CD4-positive, alpha-beta T cell (primary cell): ENCODE measurements around the gene NR5A1. TPM values are rescaled to one million over a fixed set of nuclear protein-coding genes. Genes with fewer than 3 reads are reported as not detected.

ENCODE experiments used
- ATAC-seq: fragments of 200-7000 bp; cut with Tn5 transposase; one replicate; pipeline ENCODE4 v1.10.0; 2022; ENCODE audit warnings: mild to moderate bottlenecking; ENCODE audit not compliant: poor library complexity
- CTCF ChIA-PET: fragments of 350-600 bp; sonication (Branson Sonifier 250); formaldehyde crosslinking; loops from one replicate; lab custom pipeline; 2021; ENCODE audit warnings: antibody characterized with exemption, inconsistent platforms; lab: Charles Lee
- POLR2A ChIA-PET: fragments of 350-600 bp; sonication (Branson Sonifier 250); formaldehyde crosslinking; loops from one replicate; lab custom pipeline; 2021; ENCODE audit warnings: antibody characterized with exemption, inconsistent platforms; lab: Charles Lee
- DNase-seq, 14 experiments: peaks; one replicate each; pipeline ENCODE4 v3.0.0-alpha.2; 2013 to 2020; ENCODE audit warnings: mixed read lengths in 2 of 14
- H3K27ac ChIP-seq, 2 donors: one replicate each; pipeline versions ENCODE4 v1.5.1 to v1.7.0; 2013; ENCODE audit warnings: low read length in 2 of 2, low read depth in 1 of 2, mild to moderate bottlenecking in 1 of 2
- H3K27me3 ChIP-seq, 2 experiments: 1 replicate in 1 of 2; 2 replicates in 1 of 2; pipeline versions ENCODE4 v1.6.1 to v1.7.0; 2013; ENCODE audit warnings: low read length in 2 of 2, control low read depth in 1 of 2, mild to moderate bottlenecking in 1 of 2, moderate library complexity in 1 of 2; ENCODE audit not compliant: insufficient read depth in 2 of 2, control insufficient read depth in 1 of 2
- H3K36me3 ChIP-seq: one replicate; pipeline ENCODE4 v1.6.1; 2013; ENCODE audit warnings: low read length, control low read depth; ENCODE audit not compliant: insufficient read depth
- H3K4me1 ChIP-seq: one replicate; pipeline ENCODE4 v1.6.1; 2013; ENCODE audit warnings: low read length, control low read depth; ENCODE audit not compliant: insufficient read depth
- H3K4me3 ChIP-seq: one replicate; pipeline ENCODE4 v1.5.1; 2013; ENCODE audit warnings: mild to moderate bottlenecking, low read length, moderate library complexity
- H3K9me3 ChIP-seq, 2 experiments: 1 replicate in 1 of 2; 2 replicates in 1 of 2; pipeline versions ENCODE4 v1.6.1 to v1.7.0; 2013; ENCODE audit warnings: low read length in 2 of 2, mild to moderate bottlenecking in 2 of 2, control low read depth in 1 of 2, moderate library complexity in 1 of 2; ENCODE audit not compliant: control insufficient read depth in 1 of 2, insufficient read depth in 1 of 2
- H3K27ac Mint-ChIP-seq: one replicate; pipeline ENCODE4 v1.8.0; 2020; ENCODE audit warnings: mixed read lengths
- H3K27me3 Mint-ChIP-seq: one replicate; pipeline ENCODE4 v1.8.0; 2021; ENCODE audit warnings: mixed read lengths
- H3K36me3 Mint-ChIP-seq: one replicate; pipeline ENCODE4 v1.8.0; 2021; ENCODE audit warnings: low read depth, mixed read lengths
- H3K4me1 Mint-ChIP-seq: one replicate; pipeline ENCODE4 v1.8.0; 2021; ENCODE audit warnings: low read depth, mixed read lengths
- H3K4me3 Mint-ChIP-seq: one replicate; pipeline ENCODE4 v1.8.0; 2020; ENCODE audit warnings: mild to moderate bottlenecking, mixed read lengths
- H3K9me3 Mint-ChIP-seq: one replicate; pipeline ENCODE4 v1.8.0; 2020; ENCODE audit warnings: mixed read lengths
- CTCF ChIP-seq: fragments of 200-600 bp; IDR thresholded peaks from one replicate; pipeline ENCODE4 v1.8.0; 2022; ENCODE audit warnings: antibody characterized with exemption, mild to moderate bottlenecking
- intact Hi-C, 2 experiments: fragments of 100-400 bp; cut with DNase I in 1 of 2; cut with micrococcal nuclease in 1 of 2; formaldehyde crosslinking; loops; one replicate each; pipeline versions ENCODE4 v1.15.1 to v1.9.0; 2023 to 2025; cut with DNase I, micrococcal nuclease
- total RNA-seq, 174 experiments: library from RNA in 2 of 174; stranded (reverse) in 2 of 174; gene quantifications; one replicate each; pipeline ENCODE4 v1.2.3 and lab custom pipeline; 2021 to 2026

Gene NR5A1
- total RNA-seq, 2 experiments from 2014 or later, result not detected

GRCh38 chr9:124458441-124458840, 48.8 kb downstream of the NR5A1 start:
- ATAC-seq (no peak), DNase-seq (peak in 1 of 14 experiments; percentile 7)
- H3K27me3 Mint-ChIP-seq, result peaks cover 8% of the 10 kb centered on the region
- Histone ChIP-seq H3K4me3 (no peak overlapping the region), H3K36me3 (no peaks in the 10 kb centered on the region), H3K27me3 (no peaks in the 10 kb centered on the region), H3K9me3 (peaks cover 0 to 4% of the 10 kb centered on the region in 2 experiments), H3K4me1 (no peaks in the 10 kb centered on the region), H3K27ac (no peak overlapping the region)
- no peaks in the 10 kb centered on the region for H3K36me3 Mint-ChIP-seq
- H3K27ac Mint-ChIP-seq, result no peak overlapping the region
- POLR2A ChIA-PET, result no interaction called here
- CTCF ChIA-PET, result no interaction called here
- TF ChIP-seq CTCF, result no peak
- intact Hi-C loops, result no loop called here
- H3K4me1 Mint-ChIP-seq, result no peaks in the 10 kb centered on the region
- no peak overlapping the region for H3K4me3 Mint-ChIP-seq
- H3K9me3 Mint-ChIP-seq, result peaks cover 2% of the 10 kb centered on the region

- DNase-seq (no peak), ATAC-seq (no peak)
- CTCF ChIA-PET, result no interaction called here
- H3K27me3 Mint-ChIP-seq, result peaks cover 8% of the 10 kb centered on the region
- Histone ChIP-seq H3K9me3 (peaks cover 0 to 4% of the 10 kb centered on the region in 2 experiments), H3K4me3 (no peak overlapping the region), H3K4me1 (no peaks in the 10 kb centered on the region), H3K36me3 (no peaks in the 10 kb centered on the region), H3K27ac (no peak overlapping the region), H3K27me3 (no peaks in the 10 kb centered on the region)
- H3K36me3 Mint-ChIP-seq, result no peaks in the 10 kb centered on the region
- intact Hi-C loops, result no loop called here
- no peak overlapping the region for H3K27ac Mint-ChIP-seq
- H3K4me3 Mint-ChIP-seq, result no peak overlapping the region
- no peak for TF ChIP-seq CTCF
- H3K4me1 Mint-ChIP-seq, result no peaks in the 10 kb centered on the region
- POLR2A ChIA-PET, result no interaction called here
- peaks cover 2% of the 10 kb centered on the region for H3K9me3 Mint-ChIP-seq
Observed at GRCh38 chr9:124457887-124458431, 49.2 kb downstream of the NR5A1 start.

- Histone ChIP-seq H3K27me3 (peaks cover 5 to 7% of the 10 kb centered on the region in 2 experiments), H3K9me3 (peaks cover 0 to 4% of the 10 kb centered on the region in 2 experiments), H3K4me1 (no peaks in the 10 kb centered on the region), H3K27ac (no peak overlapping the region), H3K36me3 (no peaks in the 10 kb centered on the region), H3K4me3 (no peak overlapping the region)
- Mint-ChIP-seq H3K9me3 (peaks cover 2% of the 10 kb centered on the region), H3K27ac (no peak overlapping the region), H3K4me3 (no peak overlapping the region), H3K4me1 (no peaks in the 10 kb centered on the region), H3K27me3 (peaks cover 13% of the 10 kb centered on the region), H3K36me3 (no peaks in the 10 kb centered on the region)
- TF ChIP-seq CTCF, result no peak
- ChIA-PET CTCF (no interaction called here), POLR2A (no interaction called here)
- peak in 1 of 14 experiments; percentile 2 for DNase-seq
- ATAC-seq, result no peak
- intact Hi-C loops, result no loop called here
Observed at GRCh38 chr9:124457079-124457886, 49.9 kb downstream of the NR5A1 start.
